Measurements from ENCODE around the gene IGLL5.

DNA sequence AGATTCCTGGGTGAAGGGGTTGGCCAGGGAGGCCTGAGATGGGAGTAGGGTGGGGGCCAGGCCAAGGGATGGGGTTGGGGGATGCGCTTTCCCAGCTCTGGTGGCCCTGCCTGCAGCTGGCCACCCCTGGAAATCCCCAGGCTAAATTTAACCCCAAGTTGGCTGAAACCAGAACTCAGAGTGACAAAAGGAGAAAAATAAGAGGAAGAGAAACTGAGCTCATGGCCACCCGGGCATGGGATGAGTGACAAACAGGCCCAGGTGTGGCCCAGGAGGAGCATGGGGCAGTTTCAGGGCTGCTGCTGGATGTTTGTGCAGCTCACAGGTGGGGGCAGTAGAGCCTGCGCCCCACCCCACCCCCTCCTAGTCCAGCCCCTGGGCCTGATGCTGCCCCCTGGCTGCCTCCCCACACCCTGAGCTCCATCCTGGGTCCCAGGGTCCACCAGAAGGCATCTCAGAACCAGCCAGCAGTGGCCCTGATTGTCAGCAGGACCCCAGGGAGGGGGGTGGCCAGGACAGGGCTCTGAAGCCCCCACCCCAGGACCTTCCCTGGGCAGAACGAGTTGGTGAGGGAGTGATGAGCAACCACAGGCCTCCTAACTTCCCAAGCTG, 48.0 kb downstream of the IGLL5 start:
- TF ChIP-seq, protein P1, sequence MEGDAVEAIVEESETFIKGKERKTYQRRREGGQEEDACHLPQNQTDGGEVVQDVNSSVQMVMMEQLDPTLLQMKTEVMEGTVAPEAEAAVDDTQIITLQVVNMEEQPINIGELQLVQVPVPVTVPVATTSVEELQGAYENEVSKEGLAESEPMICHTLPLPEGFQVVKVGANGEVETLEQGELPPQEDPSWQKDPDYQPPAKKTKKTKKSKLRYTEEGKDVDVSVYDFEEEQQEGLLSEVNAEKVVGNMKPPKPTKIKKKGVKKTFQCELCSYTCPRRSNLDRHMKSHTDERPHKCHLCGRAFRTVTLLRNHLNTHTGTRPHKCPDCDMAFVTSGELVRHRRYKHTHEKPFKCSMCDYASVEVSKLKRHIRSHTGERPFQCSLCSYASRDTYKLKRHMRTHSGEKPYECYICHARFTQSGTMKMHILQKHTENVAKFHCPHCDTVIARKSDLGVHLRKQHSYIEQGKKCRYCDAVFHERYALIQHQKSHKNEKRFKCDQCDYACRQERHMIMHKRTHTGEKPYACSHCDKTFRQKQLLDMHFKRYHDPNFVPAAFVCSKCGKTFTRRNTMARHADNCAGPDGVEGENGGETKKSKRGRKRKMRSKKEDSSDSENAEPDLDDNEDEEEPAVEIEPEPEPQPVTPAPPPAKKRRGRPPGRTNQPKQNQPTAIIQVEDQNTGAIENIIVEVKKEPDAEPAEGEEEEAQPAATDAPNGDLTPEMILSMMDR (IDR thresholded peaks at IDR 0.05): no peak
- no peak for TF ChIP-seq TAF1 (IDR thresholded peaks at IDR 0.05; ENCODE audit: borderline replicate concordance, low read depth, low read length)
- TF ChIP-seq RCOR1 (IDR thresholded peaks at IDR 0.05; ENCODE audit: low read length): no peak
- TF ChIP-seq SIN3A (IDR thresholded peaks at IDR 0.05; ENCODE audit: borderline replicate concordance, low read depth, low read length): no peak
- TF ChIP-seq YY1 (IDR thresholded peaks at IDR 0.05; ENCODE audit: low read depth): no peak
- TF ChIP-seq RAD21 (IDR thresholded peaks at IDR 0.05; ENCODE audit: low read length): no peak
- no peak for TF ChIP-seq CHD2 (IDR thresholded peaks at IDR 0.05; ENCODE audit: low read length, partially characterized antibody)
- TF ChIP-seq POLR2AphosphoS5 (IDR thresholded peaks at IDR 0.05; ENCODE audit: low read depth, low read length): no peak
- TF ChIP-seq MXI1 (IDR thresholded peaks at IDR 0.05; ENCODE audit: low read depth, low read length): no peak
- TF ChIP-seq MEF2A (IDR thresholded peaks at IDR 0.05; ENCODE audit: borderline replicate concordance, low read depth): no peak
- no peak for TF ChIP-seq EP300 (IDR thresholded peaks at IDR 0.05; ENCODE audit: borderline replicate concordance in 1 of 2, low read depth in 1 of 2, low read length in 1 of 2)
- TF ChIP-seq TCF12 (IDR thresholded peaks at IDR 0.05): no peak
- TF ChIP-seq FOSL2 (IDR thresholded peaks at IDR 0.05; ENCODE audit: borderline replicate concordance, low read depth): no peak
- TF ChIP-seq, protein P2, sequence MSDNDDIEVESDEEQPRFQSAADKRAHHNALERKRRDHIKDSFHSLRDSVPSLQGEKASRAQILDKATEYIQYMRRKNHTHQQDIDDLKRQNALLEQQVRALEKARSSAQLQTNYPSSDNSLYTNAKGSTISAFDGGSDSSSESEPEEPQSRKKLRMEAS (IDR thresholded peaks at IDR 0.05; ENCODE audit: low read depth): no peak

Measured in SK-N-SH (cell line).